Right hindlimb (tissue), 1 donor: ENCODE results near the gene CCNI.
"Not testable (repeated sequence)": the region's sequence is repeated elsewhere in the genome, so short reads cannot be mapped to it uniquely, and the experiment has no call there.

Source experiments
- DNase-seq: peaks from one replicate; pipeline ENCODE4 v3.0.0-alpha.2; 2018

Gene CCNI

DNA sequence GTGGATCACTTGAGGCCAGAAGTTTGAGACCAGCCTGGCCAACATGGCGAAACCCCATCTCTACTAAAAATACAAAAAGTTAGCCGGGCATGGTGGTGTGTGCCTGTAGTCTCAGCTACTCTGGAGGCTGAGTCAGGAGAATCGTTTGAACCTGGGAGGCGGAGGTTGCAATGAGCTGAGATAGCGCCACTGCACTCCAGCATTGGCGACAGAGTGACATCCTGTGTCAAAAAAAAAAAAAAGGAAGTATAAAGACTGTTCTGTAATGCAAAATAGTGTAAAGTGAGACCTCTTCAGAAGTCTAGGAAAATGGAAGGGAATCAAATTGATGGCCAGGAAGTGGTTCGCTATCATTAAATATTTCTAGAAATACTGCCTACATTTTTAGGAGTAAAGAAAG is 5.0 kb upstream of the CCNI start:
- DNase-seq = not testable (repeated sequence)

DNA sequence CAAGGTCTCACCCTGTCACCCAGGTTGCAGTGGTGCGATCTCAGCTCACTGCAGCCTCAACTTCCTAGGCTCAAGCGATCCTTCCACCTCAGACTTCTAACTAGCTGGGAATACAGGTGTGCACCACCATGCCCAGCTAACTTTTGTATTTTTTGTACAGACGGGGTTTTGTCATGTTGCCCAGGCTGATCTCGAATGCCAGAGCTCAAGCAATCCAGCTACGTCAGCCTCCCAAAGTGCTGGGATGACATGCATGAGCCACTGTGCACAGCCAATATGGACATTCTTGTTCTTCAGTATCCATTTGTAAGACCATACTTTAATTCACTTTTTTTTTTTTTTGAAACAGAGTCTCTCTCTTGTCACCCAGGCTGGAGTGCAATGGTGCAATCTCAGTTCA is 3.5 kb upstream of the CCNI start:
- no peak for DNase-seq

DNA sequence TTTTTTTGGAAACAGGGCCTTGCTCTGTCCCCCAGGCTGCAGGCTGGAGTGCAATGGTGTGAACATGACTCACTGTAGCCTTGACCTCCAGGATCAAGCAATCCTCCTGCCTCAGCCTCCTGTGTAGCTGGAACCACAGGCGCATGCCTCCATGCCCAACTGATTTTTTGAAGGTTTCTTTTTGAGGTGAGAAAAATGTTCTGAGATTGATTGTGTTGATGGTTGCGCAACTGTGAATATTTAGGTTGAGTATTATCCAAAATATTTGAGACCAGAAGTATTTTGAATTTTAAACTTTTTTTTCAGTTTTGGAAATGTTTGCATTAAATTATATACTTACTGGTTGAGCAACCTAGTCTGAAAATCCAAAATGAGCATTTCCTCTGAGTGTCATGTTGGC is 2.6 kb upstream of the CCNI start:
- no peak for DNase-seq

DNA sequence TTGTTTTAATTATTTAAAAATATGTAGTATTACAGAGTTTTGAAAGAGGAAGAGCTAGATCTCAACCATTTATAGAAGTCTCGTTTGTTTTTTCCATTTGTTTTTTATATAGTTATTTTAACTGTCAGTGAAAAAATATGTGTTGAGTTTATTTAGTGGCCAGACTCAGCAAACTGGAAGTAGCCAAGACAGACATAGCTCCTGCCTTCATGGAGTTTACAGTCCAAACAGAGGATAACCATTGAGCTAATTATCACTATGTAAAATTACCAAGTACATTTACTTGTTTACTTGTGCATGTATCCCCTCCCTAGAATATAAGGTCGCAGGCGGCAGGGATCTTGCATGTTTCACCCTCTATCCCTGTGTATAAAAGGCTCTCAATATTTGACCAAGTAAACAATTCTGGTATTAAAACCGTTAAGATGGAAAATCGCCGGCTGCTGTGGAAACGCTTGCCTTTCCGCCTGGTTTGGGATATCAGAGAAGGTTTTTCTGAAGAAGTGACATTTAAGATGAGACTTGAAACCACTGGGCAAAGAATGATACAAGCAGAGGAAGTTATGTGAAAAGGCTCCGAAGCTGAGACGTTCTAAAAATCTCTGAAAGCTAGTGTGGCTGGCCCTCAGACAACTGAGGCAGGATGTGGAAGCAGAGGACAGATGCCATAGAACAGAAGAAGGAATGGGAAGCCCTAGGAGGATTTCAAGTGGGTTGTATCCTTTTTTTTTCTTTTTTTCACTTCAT is 1.3 kb upstream of the CCNI start:
- no peak for DNase-seq

DNA sequence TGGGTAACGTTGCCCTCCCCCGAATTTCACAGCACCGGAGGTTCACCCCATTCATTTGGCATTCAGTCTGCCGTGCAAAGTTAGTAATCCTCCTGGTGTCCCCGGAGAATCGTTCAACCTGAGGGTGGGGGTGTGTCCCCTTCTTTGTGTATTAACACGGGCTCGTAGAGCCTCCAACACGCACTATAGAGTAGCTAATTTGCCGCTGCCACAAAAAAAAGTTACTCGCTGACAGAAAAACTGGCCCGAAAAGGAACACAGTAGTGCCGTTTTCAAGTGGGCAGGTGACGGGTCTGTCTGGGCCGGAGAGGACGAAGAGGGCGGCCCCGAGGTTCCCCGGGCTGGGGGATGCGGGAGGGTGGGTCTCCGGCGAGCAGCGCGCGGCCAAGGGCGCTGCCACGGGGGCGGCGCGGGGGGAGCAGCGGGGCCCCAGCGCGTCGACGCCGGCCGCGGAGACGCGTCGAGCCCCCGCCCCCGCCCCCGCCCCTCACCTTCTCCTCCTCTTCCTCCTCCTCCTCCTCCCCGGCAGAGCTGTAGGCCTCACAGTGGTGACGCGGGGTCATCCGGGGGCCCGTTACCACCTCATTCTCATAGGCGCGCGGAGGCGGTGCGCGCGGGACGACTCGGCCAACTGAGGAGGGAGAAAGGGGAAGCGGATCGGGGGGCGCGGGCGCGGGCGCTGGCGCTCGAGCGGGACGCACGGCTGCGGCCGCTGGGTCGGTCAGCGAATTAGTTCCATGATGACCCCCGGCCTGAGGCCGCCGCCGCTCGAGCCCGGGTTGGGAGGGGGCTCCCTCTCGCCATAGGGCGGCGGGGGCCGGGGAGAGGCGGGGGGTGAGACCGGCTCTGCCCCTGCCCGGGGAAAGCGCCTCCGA is 571 bp downstream of the CCNI start:
- peak; percentile 88 for DNase-seq

DNA sequence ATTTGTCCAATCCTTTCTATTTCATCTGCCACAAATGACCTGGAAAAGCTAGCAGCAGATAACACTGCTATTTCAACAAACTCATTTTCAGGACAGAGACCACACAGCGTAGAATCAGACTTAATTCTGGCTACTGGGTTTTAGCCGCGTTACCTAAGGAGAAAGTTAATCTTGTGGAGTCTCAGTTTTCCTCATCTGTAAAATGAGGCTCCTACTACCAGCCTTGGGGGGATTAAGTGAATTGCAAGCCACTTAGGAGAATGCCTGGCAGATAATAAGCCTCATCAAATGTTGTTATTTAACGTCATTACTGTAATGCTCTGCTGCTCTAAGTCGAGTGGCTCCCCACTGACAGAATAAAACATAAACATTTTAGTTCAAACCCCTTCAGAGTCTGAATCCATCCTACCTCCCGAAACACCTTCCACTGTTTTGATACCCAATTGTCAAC is 1.4 kb downstream of the CCNI start:
- no peak for DNase-seq

DNA sequence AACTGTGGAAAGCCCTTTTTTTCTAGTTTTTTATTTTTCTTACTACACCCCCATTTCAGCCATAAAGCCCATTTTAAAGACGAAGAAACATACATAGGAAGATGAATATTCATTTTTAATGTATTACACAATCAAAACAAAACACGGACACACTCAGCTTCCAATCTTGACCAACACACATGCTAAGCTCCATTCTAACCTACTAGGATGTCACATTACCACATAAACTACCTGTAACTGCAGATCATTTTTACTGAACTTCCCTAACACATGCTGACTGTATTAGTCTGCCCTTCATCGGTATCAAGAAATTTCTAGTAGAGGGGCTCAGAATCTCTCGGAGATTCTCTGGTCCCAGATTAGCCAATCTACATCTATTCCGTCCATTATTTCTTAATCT is 1.8 kb downstream of the CCNI start:
- no peak for DNase-seq

DNA sequence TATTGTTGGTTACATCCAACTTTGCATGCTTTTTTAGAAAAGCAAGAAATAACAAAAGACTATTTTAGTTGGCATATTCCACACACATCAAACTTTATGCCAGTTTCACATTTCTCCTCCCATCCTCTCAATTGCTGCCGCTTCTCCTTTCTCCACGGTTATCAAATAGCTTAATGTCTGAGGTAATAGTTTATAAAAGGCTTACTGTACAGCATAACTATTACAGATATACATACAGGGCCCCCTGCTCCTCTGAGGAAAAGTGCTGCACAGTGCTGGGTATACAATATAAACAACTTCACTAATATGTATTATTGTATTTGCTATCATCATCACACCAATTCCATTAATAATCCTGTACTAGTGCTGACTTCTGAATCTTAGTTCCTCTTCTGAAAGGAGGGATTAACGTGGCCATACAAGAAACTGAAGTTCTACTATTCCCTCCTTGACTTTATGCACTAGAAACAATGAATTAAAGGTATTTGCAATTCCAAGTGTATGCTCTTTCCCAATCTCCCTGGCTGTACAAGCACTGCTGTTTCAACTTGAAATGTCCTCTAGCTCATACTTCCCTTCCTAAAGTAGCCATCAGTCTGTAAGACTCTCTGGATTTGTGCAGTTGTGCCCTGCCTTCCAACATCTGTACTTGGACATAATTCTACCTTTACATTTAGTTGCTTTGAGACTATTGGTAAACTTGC is 2.5 kb downstream of the CCNI start:
- no peak for DNase-seq

DNA sequence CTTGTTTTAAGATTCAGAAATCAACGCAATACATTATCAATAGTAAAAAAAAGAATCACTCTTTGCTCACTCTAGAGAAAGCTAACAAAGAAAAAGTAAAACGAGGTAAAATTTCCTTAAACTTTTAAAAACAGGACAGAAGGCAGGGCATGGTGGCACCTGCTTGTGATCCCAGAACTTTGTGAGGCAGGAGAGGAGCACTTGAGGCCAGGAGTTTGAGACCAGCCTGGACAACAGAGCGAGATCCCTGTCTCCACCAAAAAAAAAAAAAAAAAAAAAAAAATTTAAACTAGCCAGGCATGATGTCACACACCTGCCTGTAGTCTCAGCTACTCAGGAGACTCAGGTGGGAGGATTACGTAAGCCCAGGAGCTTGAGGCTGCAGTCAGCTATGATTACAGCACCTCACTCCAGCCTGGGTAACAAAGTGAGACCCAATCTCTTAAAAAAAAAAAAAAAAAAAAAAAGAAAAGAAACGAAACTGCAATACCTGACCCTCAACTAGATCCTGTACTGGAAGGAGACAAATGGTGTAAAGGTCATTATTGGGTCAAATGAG is 3.5 kb downstream of the CCNI start:
- DNase-seq = no peak

DNA sequence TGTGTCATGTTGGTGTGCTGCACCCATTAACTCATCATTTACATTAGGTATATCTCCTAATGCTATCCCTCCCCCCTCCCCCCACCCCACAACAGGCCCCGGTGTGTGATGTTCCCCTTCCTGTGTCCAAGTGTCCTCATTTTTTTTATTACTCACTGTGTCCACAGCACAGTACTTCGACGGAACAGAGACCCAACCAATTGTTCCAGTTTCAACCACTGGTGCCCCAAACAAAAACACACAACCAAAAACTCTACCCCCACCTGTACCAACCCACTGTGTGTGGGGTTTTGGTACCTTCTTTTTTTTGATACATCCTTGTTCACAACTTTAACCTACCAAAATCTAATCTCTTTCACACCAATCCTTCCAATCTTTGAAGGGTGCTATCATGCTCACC is 6.3 kb downstream of the CCNI start:
- not testable (repeated sequence) for DNase-seq

DNA sequence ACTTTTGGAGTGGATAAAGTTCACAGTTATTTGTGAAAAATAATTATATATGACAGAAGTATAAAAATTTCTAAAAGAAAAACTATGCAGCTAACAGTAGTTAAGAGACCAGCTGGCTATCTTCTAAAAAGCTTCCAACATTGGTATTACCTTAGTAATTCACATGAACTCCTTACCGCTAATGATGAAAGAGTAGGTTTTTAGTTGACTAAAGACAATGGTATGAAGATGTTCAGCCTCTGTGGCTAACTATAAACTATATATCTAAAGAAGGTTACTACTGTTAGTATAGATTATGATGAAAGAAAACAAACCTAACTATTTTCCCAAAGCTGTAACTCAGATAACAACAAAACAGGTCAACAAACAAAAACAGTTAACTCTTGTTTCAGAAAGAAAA is 10.4 kb downstream of the CCNI start:
- no peak for DNase-seq

DNA sequence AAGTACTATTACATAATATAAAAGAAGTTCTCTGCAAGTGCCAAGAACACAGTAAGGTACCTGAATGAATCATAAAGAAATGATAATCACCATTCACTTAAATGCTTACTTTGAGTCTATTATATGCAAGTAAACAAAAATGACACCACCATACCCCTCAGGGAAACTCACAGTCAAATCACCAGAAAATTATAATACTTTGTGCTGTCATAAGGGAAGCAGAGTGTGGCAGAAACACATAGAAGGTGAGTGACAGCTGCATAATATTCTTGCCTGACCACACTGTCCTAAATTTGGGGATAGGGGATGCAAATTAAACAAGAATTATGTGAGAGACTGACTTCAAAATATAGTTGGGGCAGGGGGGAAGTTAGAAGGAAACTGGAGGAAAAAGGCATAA is 12.9 kb downstream of the CCNI start:
- DNase-seq = no peak

DNA sequence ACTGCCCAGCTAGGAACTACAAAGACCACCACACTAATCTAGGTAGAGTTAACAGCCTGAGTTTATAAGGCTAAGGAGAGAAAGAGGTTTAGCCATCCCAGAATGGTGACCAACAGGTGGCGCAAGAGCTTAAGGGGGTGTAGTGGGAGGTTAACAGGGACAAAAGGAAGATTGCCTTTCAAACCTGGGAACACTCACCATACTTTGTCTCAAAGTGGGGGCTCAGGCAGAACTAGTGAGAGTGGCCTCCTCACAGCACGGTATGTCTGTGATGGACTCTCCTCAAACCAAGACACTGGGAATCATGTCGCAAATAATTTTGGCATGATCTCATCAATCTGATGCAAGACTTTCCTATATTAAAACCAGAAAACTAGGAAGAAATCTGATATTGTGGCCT is 23.4 kb downstream of the CCNI start:
- no peak for DNase-seq

DNA sequence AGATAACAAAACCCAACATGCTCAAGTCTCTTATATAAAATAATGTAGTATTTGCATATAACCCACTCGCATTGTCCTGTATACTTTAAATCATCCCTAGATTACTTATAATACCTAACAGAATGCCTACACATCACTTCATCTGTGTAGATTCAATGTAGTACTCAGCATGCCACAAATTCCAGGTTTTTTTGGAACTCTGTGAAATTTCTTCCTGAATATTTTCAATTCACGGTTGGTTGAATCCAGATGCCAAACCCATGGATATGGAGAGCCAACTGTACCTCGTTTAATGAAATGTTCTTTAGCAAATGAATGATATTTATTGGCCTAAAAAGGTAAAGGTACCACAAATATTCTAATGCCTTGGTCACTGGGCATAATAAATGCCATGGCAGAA is 24.8 kb downstream of the CCNI start:
- DNase-seq = no peak

DNA sequence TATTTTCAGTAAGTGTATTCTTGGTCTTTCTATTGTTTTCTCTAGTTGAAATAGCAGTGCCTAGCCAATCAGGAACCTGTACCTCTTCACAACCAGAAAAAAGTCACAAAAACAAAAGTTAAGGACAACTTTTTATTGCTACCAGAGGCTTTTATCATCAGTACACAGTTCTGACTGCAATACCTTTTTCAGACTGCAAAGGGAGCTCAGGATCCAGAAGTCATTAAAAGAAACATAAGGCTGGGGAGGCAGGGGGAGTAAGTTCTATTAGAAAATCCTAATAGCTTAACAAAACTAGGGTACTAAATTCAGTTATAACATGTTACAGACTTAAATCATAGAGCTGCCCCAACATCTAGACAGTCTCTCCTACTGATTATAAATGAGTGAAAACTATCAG is 28.8 kb downstream of the CCNI start:
- no peak for DNase-seq

DNA sequence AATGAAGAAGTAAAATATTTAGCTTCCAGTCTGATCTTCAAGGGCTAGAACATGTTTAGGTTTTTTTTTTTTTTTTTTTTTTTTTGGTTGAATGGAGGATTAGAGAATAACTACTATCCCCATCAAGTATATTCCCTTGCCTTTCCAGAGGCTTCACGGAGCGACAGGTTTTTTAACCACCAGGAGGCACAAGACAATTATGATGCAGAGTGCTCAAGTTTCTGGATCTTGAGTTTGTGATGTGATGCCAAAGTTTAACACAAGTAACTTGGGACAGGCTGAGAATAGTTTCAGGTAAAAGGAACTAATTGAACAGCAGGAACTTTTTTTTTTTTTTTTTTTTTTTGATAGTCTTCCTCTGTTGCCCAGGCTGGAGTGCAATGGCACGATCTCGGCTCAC is 30.3 kb downstream of the CCNI start:
- DNase-seq = no peak

DNA sequence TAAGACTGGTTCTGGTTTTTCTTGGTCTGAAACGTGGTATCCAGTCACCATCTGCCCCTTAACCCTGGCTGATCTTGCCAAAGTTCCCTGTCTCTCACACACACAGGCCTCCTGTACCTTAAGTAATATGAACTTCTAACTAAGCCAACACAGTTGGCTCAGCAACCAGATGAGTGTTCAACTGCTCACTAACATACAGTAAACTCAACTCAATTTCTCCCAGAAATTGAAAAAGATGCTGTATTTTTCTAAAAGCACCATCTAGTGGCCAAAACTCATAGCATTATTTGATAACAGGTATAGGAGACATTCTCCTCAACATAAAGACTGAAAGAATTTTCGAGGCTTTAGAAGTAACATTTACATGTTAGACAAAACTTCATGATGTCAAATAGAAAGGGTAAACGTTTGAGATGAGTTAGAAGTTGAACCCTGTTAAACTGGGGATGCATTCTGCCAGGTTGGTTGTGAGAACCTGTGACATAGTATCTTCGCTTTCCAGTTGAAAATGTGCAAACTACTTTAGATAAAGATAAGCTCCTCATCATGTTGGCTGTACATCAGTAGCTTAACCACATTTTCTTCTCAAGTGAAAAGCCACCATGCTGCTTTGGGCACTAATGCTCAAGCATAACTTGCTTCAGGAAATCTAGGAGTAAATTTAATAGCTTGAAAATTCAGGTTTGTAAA is 31.2 kb downstream of the CCNI start:
- no peak for DNase-seq

DNA sequence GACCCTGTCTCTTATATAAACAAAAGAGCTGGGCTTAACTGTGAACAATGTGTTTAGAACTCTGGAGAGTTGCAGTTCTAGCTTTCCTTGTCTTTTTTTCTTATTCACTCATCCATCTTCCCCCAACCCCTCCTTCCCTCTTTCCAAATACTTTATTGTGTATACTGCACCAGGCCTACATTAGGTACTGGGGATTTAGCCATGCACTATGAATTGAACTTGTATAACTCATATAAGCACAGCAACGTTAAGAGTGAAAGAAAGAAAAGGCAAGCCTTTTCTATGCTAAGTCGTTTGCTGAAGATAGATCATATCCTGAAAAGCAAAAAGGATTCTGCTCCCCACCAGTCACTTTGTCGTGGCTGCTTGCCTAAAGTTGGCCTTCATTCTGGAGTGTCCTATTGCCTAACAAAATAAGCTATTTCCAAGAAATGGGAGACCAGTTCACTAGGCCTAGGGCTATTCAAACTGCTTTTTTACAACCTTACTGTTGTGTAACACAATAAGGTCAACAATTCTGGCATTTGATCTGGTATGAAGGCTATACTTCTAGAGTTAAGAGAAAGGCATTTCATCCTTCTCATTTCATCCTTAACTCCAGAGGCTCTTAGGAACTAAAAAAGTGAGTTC is 32.2 kb downstream of the CCNI start:
- no peak for DNase-seq

DNA sequence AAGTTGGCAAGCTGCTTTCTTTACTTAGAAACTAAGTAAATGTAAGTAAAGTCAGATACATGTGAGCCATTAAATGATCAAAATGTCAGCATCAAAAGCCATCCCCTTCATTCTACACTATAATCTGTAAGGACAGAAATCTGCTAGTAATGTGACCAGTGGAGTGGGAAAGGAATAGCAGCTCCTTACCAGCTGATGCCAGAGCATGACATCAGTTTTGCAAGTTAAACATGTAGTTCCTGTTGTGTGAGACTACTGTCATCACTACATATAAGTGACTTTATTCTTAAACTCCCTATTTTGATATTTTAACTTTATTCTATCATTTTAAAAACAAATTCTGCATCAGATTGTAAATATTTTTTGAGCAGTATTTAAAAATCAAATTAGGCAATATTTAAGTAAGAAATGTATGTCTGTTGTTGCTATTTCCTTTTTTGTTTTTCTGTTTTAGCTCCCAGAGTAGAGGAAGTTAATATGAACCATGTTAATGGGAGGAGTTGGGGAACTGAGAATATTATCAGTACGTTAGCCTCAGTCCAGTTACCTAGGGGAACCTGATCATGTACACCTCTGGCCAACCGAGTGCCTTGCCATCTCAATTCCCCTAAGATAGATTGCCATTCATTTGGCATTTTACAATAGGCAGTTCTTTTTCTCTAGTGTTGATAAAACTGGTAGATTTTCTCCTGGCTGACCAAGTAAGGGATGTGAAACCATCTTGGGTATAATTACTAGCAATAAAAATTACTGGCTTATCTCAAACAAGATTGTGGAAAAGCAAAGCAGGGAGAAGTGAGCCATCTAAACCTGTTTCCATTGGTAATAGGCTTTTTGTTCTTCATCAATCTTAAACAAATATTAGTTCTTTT is 34.7 kb downstream of the CCNI start:
- DNase-seq = no peak

DNA sequence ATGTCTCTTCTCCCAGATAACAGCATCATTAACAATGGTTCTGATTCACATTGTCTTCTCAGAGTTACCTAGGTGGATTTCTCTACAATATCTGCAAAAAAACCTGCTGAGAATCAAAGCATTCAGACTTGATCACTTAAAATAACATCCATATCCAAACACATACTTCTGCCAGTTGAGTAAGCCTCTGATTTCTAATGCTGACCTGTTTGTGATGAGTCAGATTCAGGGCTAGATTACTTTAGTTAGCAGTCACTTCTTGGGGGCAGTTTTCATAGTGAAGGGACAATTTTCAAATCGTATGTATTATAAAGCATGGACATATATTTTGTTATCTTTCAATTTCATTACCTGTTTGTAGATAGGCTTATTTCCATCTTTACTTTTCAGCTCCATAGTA is 35.5 kb downstream of the CCNI start:
- no peak for DNase-seq

DNA sequence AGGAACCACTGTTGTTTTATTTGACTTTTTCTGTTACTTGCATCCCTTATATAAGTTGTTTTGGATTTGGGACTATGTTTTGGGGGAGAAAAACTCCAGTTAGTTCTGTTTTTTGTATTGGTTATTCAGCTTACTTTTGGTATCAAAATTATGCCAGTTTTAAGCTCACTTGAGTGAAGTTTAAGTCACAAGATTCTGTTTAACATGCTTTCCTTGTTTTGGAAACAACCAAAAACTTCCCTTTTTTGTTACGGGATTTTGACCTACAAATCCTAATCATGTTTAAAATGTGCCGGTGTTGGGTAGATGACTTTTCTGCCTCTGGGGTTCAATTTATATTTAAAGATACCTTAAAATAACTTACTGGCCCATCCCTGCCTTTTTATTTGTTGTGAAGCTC is 36.0 kb downstream of the CCNI start:
- DNase-seq = no peak
